ENCODE data around the gene XXYLT1.
"Not testable (repeated sequence)": the region's sequence is repeated elsewhere in the genome, so short reads cannot be mapped to it uniquely, and the experiment has no call there.

Gene XXYLT1

DNA sequence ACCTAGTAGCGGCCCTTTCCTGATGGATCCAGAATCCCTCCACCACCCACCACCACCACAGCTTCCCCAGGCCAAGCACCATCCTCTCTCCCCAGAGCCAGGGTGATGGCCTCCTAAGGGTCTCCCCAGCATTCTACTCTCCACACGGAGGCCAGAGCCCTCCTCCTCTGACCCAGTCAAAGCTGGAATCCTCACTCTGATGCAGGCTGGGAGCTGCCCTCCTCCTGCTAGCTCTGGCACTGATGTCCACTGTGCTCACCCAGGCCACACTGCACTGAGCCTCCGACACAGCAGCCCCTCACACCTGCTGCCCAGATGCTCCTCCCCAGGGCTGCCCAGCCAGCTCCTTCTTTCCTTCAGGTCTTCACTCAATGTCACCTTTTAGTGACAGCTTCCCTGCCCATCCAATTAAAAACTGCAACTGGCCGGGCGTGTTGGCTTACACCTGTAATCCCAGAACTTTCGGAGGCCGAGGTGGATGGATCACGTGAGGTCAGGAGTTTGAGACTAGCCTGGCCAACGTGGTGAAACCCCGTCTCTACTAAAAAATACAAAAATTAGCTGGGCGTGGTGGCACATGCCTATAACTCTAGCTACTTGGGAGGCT is 21.0 kb downstream of the XXYLT1 start:
- DNase-seq = no peak

DNA sequence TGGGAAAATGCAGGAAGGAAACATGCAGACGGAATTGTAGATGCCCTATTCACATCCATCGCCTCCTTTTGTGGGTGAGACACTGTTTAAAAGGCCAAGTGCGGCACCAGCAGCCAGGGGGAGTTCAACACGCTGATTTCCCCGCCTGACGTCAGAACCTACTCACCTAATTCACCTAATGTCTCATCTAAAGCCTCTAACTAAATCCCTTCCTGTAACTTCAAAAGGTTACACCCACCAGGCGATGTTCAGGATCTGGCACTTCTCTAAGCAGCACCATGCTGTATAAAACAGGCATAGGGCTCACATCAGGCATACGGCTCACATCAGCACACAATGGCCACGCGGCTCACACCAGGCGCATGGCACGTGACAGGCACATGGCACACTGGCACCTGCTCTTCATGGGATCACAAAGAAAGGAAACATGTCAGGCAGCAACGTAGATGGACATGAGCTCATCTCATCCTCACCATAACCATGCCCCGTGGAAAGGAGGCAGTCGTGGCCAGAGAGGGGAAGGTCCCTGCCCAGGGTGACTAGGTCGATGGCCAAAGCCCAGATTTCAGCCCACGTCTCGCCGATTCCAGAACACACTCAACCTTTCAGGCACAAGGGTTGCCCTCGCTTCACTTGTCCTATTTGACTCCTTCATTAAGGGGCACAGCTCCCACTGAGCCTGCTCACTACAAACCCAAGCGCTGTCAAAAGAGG is 21.7 kb downstream of the XXYLT1 start:
- no peak for DNase-seq

DNA sequence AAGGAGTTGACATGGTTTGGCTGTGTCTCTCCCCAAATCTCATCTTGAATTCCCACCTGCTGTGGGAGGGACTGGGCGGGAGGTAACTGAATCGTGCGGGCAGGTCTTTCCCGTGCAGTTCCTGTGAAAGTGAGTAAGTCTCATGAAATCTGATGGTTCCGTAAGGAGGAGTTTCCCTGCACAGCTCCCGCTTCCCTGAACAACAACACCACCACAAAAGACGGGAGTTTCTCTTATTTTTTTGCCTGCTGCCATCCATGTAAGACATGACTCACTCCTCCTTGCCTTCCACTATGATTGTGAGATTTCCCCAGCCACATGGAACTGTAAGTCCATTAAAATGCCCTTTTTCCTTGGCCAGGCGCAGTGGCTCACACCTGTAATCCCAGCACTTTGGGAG is 22.7 kb downstream of the XXYLT1 start:
- no peak for DNase-seq

GRCh38 chr3:195247863-195248189 is 23.1 kb downstream of the XXYLT1 start:
- DNase-seq = no peak

DNA sequence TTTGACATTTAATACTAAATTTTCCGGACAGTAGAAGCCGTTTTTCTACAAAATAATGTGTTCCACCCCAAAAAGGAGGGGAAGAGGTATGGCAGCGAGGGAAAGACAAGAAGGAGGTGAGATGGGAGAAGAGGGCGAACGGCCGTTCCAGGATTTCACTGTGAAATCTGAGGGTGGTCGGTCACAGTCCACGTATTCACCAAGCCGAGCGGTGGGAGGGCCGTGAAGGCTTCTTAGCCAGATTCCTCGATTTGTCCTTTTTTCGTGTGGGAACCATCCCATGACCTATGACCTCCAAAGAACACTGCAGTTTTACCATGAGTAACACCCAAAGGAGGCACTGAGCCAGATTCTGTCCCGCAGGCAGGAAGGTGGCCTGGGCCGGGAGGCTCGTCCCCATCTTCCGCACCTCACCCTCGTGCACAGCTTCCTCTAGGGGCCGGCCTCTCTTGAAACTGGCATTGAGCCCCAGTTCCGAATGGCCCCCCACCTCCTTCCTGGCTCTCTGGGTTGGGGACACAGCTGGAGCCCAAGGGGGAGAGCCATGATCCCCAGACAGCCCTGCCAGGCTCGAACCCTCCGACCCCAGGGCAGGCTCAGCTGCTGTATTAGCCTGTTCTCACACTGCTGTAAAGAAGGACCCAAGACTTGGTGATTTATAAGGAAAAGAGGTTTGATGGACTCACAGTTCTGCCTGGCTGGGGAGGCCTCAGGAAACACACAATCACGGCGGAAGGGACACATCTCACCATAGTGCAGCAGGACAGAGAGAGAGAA is 23.7 kb downstream of the XXYLT1 start:
- DNase-seq = no peak

DNA sequence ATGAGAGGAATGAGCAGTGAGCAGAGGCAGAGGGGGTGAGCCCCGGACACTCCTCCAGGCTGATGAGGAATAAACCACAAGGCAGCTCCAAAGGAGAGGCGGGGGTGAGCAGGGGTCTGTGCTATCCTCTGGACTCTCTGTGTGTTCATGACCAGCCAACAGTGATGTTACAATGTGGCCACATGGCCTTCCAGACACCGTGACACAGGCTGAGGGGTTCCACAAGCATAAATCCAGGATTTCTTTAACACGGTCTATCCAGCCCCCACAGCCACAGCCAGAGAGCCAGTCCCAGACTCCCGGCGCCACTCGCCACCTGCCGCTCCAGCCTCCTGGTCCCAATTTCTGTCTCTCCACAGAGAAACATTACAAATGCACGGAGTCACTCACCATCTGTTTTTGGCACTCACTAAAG is 24.4 kb downstream of the XXYLT1 start:
- DNase-seq = no peak

DNA sequence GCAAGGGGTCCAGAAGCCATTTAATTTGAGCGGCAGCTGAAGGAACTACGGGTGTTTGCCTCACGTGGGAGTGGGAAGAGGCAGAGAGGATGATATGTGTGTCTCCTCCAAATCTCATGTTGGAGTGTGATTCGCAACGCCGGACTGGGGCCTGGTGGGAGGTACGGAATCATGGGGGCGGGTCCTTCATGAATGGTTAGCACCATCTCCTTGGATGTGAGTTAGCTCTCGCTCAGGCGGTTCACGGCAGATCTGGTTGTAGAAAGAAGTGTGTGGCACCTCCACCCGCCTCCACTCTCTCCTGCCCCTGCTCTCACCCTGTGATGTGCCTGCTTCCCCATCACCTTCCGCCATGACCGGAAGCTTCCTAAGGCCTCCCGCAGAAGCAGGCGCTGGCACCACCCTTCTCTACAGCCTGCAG is 25.4 kb downstream of the XXYLT1 start:
- no peak for DNase-seq

- no peak for DNase-seq
These were observed 29.2 kb downstream of the XXYLT1 start for GRCh38 chr3:195241592-195242355.

DNA sequence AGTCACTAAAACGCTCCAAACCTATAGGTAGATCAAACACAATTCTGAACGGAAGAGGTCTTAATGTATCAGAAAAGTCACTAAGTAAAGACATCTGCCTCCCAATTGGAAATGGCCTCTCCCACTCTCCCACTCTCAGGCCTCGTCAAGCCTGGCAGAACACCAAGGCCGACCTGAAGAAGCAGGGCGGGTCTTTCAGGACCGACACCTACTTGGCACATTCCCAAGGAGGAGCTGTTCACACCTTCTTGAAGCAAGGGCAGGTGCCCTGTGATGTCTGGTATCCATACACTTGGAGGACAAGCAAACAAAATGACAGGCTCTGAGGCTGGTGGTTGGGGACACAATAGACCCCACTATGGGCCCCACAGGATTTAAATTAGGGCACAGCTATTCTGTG is 30.0 kb downstream of the XXYLT1 start:
- DNase-seq = no peak

GRCh38 chr3:195240171-195240701 is 30.7 kb downstream of the XXYLT1 start:
- DNase-seq = no peak

DNA sequence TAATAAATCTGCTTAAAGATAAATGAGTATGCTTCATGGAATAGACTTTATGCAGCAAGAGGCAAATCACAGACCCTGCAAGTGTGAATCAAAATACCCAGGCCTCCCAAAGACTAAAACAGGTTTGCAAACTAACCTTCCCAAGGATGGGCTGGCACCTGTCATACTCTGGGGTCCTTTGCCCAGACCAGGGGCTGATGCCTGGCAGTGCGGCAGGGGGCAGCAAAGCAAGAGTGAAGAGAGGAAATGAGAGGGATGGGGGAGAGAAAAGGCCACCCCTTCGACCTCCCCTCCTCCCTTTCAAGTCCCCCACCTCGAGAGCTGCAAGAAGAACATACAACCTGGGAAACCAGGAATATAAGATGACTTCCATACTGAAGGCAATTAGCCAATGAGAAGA is 31.8 kb downstream of the XXYLT1 start:
- no peak for DNase-seq

GRCh38 chr3:195238586-195239118 is 32.3 kb downstream of the XXYLT1 start:
- DNase-seq = no peak

GRCh38 chr3:195238081-195238571 is 32.8 kb downstream of the XXYLT1 start:
- no peak for DNase-seq

DNA sequence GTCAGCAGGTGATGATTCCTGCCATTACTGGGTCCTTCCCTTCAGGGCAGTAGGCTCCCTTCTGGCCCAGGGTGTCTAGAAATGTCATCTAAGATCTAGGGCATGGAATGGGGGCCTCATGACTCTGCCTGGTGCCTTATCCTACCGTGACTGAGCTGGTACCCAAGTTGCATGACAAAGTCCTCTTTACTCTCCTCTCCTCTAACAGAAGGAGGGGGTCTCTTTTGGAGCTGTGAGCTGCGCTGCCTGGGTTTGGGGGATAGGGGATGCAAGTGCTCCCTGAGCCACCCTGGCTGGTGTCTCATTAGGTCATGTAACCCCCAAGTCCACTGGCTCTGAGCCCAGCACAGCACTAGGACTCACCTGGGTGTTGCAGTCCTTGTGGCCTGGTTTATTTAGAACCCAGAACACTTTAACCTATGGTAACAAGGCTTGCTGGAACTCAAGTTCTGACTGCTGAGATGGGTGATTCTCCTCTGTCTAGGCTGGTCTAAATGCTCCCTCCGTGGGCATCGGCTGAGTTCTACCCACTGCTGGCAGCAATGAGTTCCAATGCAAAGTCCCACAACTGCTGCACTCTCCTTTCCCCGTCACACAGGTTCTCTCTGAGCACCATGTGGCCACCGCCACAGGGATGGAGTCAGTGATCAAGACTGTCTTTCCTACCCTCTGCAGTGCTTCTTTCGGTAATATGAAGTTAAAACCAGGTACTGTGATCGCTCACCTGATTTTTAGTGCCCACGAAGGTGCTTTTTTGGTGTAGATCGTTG is 34.0 kb downstream of the XXYLT1 start:
- DNase-seq = no peak

DNA sequence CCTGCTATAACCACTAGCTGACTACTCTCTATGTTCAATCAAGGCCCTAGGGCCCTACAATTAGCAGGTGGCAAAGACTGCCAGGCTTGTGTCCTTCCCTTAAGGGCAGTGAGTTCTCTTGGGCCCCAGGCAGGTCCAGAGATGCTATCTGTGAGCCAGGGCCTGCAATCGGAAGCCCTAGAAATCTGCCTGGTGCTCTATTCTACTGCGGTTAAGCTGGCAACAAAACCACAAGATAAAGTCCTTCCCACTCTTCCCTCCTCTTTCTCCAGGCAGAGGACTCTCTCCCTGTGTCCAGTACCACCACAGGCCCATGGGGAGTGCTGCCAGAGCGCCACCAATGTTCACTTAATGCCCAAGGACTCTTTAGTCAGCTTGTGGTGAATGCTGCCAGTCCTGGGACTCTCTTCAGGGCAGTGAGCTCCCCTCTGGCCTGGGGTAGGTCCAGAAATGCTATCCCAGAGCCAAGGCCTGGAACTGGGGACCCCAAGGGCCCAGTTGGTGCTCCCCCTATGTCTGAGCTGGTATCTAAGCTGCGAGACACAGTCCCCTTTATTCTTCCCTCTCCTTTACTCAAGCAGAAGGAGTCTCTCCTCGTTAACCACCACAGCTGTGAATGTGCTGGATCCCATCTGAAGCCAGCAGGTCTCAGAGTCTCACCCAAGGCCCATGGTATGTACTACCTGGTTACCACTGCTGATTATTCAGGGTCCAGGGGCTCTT is 34.7 kb downstream of the XXYLT1 start:
- DNase-seq = no peak

GRCh38 chr3:195230244-195230643 is 40.7 kb downstream of the XXYLT1 start:
- no peak for DNase-seq

GRCh38 chr3:195228886-195229285 is 42.1 kb downstream of the XXYLT1 start:
- DNase-seq = not testable (repeated sequence)

DNA sequence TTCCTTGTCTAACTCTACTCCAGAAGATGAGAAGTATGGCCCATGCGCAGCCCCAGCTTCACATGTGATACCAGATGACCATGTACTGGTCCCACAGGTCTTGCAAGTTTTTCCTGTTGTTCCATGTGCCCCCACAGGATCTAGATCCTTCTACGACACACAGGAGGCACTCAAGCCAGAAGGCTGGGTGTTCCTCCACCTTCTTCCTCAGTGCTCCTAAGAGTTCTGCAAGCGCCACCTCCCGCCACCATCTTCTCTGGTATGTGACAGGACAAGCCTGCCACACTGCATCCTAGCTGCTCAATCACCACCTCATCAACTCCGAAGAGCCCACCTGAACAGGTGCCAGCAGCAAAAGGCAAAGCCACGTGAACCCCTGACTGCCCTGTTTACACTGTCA is 43.1 kb downstream of the XXYLT1 start:
- DNase-seq = no peak

GRCh38 chr3:195226900-195227447 is 44.0 kb downstream of the XXYLT1 start:
- peak in 1 of 2 experiments; percentile 6 for DNase-seq

DNA sequence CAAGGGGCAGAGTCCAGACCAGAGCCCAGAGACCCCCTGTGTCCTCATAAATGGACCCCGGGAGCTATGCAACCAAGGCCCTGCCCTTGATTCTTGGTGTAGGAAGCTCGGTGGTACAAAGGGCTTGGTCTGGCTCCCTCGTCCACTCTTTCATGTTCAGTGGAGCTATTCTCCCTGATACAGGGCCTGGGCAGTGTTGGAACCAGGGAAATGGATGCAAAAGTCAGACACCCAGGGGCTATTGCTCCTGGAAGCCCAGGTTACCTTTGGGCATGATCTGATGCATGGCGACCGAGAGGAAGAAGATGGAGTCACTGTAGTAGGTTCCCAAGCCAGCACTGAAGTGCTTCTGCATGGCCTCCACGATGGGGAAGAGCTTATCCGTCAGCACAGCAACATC is 44.5 kb downstream of the XXYLT1 start:
- no peak for DNase-seq
